Endothelial cell of umbilical vein (primary cell): ENCODE results near the gene CCDC124. TPM values are rescaled to one million over a fixed set of nuclear protein-coding genes. Genes with fewer than 3 reads are reported as not detected.

ENCODE experiments used
- BruUV-seq: library from RNA; stranded (reverse); fragments of 400-500 nt; replicated peaks from 2 replicates; lab custom pipeline; 2021; lab: Mats Ljungman, UMichigan
- CTCF ChIA-PET: fragments of 300-600, 350-600 bp; sonication (Branson Sonifier 250); formaldehyde crosslinking; loops from one replicate; lab custom pipeline; 2021; ENCODE audit warnings: antibody characterized with exemption, inconsistent platforms; lab: Charles Lee
- POLR2A ChIA-PET: fragments of 300-600, 350-600 bp; sonication (Branson Sonifier 250); formaldehyde crosslinking; loops from one replicate; lab custom pipeline; 2021; ENCODE audit warnings: antibody characterized with exemption, inconsistent platforms; lab: Charles Lee
- DNase-seq: peaks from one replicate; pipeline ENCODE4 v3.0.0-alpha.2; 2011; ENCODE audit warnings: low read depth, low spot score
- FAIRE-seq: peaks from 2 replicates; lab custom pipeline; 2011; peaks lifted over from hg19 to GRCh38; lab: Jason Lieb, UNC
- H2AFZ ChIP-seq: 2 replicates; pipeline ENCODE4 v1.6.0; 2012; ENCODE audit warnings: low read depth, low read length, control low read depth, inconsistent platforms
- H3K27ac ChIP-seq: 2 replicates; pipeline ENCODE4 v1.5.1; 2011; ENCODE audit warnings: low read depth, mild to moderate bottlenecking, control low read depth, low read length, moderate library complexity; ENCODE audit not compliant: insufficient read depth
- H3K27me3 ChIP-seq, 2 experiments: 2 replicates each; pipeline versions ENCODE4 v1.6.0 to v1.6.1; 2011; ENCODE audit warnings: low read length in 2 of 2, mixed read lengths in 1 of 2; ENCODE audit not compliant: control insufficient read depth in 2 of 2, insufficient read depth in 2 of 2
- H3K36me3 ChIP-seq, 2 experiments: 2 replicates in 1 of 2; 3 replicates in 1 of 2; pipeline ENCODE4 v1.5.1; 2011; ENCODE audit warnings: low read length in 2 of 2, mild to moderate bottlenecking in 1 of 2, moderate library complexity in 1 of 2; ENCODE audit not compliant: control insufficient read depth in 2 of 2, insufficient read depth in 2 of 2; ENCODE audit errors: extremely low read depth in 1 of 2
- H3K4me1 ChIP-seq: 3 replicates; pipeline ENCODE4 v1.5.1; 2011; ENCODE audit warnings: mild to moderate bottlenecking, low read length; ENCODE audit not compliant: control insufficient read depth, insufficient read depth; ENCODE audit errors: extremely low read depth
- H3K4me2 ChIP-seq: 2 replicates; pipeline ENCODE4 v1.6.1; 2011; ENCODE audit warnings: low read length, control low read depth, mixed read lengths; ENCODE audit not compliant: insufficient read depth
- H3K4me3 ChIP-seq, 3 experiments: fragments of 200-600 bp in 1 of 3; sonication (generic), shearing (Covaris generic) in 1 of 3; replicated peaks in 1 of 3; 2 replicates each; pipeline ENCODE4 v1.5.1; 2011 to 2016; ENCODE audit warnings: control low read depth in 3 of 3, low read length in 3 of 3, mild to moderate bottlenecking in 2 of 3, inconsistent platforms in 1 of 3, low read depth in 1 of 3, moderate library complexity in 1 of 3; ENCODE audit not compliant: insufficient read depth in 1 of 3
- H3K79me2 ChIP-seq: 2 replicates; pipeline ENCODE4 v1.6.0; 2012; ENCODE audit warnings: low read length, inconsistent platforms; ENCODE audit not compliant: control insufficient read depth, insufficient read depth
- H3K9ac ChIP-seq: replicated peaks from 2 replicates; pipeline ENCODE3; 2011; ENCODE audit warnings: low read length, control low read depth; ENCODE audit not compliant: insufficient read depth; ENCODE audit errors: extremely low read depth
- H3K9me1 ChIP-seq: replicated peaks from 3 replicates; pipeline ENCODE4 v1.6.0; 2011; ENCODE audit warnings: mild to moderate bottlenecking, low read length; ENCODE audit not compliant: control insufficient read depth, insufficient read depth; ENCODE audit errors: extremely low read depth
- H3K9me3 ChIP-seq: replicated peaks from 2 replicates; pipeline ENCODE4 v1.5.1; 2012; ENCODE audit warnings: low read length, inconsistent platforms; ENCODE audit not compliant: control insufficient read depth, insufficient read depth
- H4K20me1 ChIP-seq: replicated peaks from 2 replicates; pipeline ENCODE3; 2011; ENCODE audit warnings: mild to moderate bottlenecking, low read length; ENCODE audit not compliant: control insufficient read depth, insufficient read depth; ENCODE audit errors: extremely low read depth
- EZH2 ChIP-seq: IDR thresholded peaks from 2 replicates; pipeline ENCODE4 v1.6.1; 2012; ENCODE audit warnings: borderline replicate concordance, low read depth, mild to moderate bottlenecking, moderate library complexity, low read length, inconsistent platforms; ENCODE audit not compliant: severe bottlenecking
- FOS ChIP-seq: IDR thresholded peaks from 2 replicates; pipeline ENCODE4 v1.6.1; 2011; ENCODE audit warnings: mild to moderate bottlenecking, low read length, moderate library complexity, borderline replicate concordance; ENCODE audit not compliant: insufficient read depth
- GATA2 ChIP-seq: IDR thresholded peaks from 2 replicates; pipeline ENCODE4 v1.7.0; 2011; ENCODE audit warnings: low read depth, mild to moderate bottlenecking, moderate library complexity, mixed read lengths, low read length; ENCODE audit not compliant: insufficient read length, insufficient read depth
- JUN ChIP-seq: IDR thresholded peaks from 2 replicates; pipeline ENCODE4 v1.6.1; 2011; ENCODE audit warnings: borderline replicate concordance, low read depth; ENCODE audit not compliant: insufficient read length, insufficient read depth
- MYC ChIP-seq: IDR thresholded peaks from one replicate; pipeline ENCODE4 v1.6.1; 2011; ENCODE audit warnings: mild to moderate bottlenecking, low read depth, low read length
- POLR2A ChIP-seq: IDR thresholded peaks from 2 replicates; pipeline ENCODE4 v1.6.1; 2012; ENCODE audit warnings: low read depth, mild to moderate bottlenecking, control low read depth, low read length
- POLR2AphosphoS5 ChIP-seq: IDR thresholded peaks from 2 replicates; pipeline ENCODE4 v1.6.1; 2012; ENCODE audit warnings: low read depth, mild to moderate bottlenecking, control low read depth, low read length, moderate library complexity; ENCODE audit not compliant: insufficient read depth
- dilution Hi-C: fragments of 300-500 bp; cut with MboI; formaldehyde crosslinking; loops from one replicate; pipeline ENCODE4 v1.15.0; 2019; ENCODE audit warnings: low sequenced_read_pairs; ENCODE audit not compliant: extremely low pct_ligation_motif_present
- intact Hi-C: fragments of 100-400 bp; cut with micrococcal nuclease; formaldehyde crosslinking; loops from one replicate; pipeline ENCODE4 v1.10.0; 2022
- polyA plus RNA-seq, 4 experiments: library from polyadenylated mRNA; depleted of rRNA in 3 of 4; stranded (reverse) in 3 of 4; unstranded in 1 of 4; fragments of >200 nt; gene quantifications; 2 replicates each; pipeline versions ENCODE4 v1.2.1 to v1.2.3, GENCODE V29; 2011 to 2012; ENCODE audit warnings: missing spikeins in 1 of 4
- total RNA-seq: library from RNA; stranded (reverse); gene quantifications from 2 replicates; pipeline ENCODE4 v1.2.3, GENCODE V29; 2021
- TF ChIP-seq, protein P1 (sequence below), 2 donors: IDR thresholded peaks; 1 replicate in 1 of 2; 2 replicates in 1 of 2; pipeline ENCODE4 v1.5.1; 2011; ENCODE audit warnings: low read length in 2 of 2, mild to moderate bottlenecking in 2 of 2, moderate library complexity in 2 of 2, control low read depth in 1 of 2, inconsistent platforms in 1 of 2, low read depth in 1 of 2; ENCODE audit not compliant: insufficient read depth in 1 of 2; ENCODE audit errors: extremely low read depth in 1 of 2
- TF ChIP-seq, protein P2 (sequence below): IDR thresholded peaks from 2 replicates; pipeline ENCODE4 v1.6.1; 2011; ENCODE audit not compliant: insufficient read depth, insufficient read length

CCDC124 gene
- total and polyA plus RNA-seq, 2 donors (not counting 3 experiments of a cell fraction or from before 2014, with no cell fraction given) = 101 to 115 TPM

DNA sequence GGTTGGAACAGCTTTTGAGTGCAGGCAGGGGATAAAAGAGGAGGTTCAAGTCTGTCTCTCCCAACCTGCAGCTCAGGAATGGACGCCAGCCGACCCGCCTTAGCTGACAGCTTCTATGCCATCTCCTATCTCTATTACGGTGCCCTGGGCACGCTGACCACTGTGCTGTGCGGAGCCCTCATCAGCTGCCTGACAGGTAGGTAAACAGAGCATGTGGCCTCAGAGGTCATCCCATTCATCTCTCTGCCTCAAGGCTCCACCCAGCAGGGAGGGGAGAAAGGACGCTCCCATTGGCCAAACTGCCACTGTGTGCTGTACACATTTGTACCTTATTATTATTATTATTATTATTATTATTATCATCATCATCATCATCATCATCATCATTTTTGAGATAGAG is 44.6 kb upstream of the CCDC124 start:
- H2AFZ ChIP-seq = no peak overlapping the region
- no peaks in the 10 kb centered on the region for H3K27me3 ChIP-seq
- TF ChIP-seq JUN (no peak), POLR2A (no peak), FOS (no peak), EZH2 (no peak), POLR2AphosphoS5 (no peak), MYC (no peak), GATA2 (no peak)
- TF ChIP-seq, protein P1, sequence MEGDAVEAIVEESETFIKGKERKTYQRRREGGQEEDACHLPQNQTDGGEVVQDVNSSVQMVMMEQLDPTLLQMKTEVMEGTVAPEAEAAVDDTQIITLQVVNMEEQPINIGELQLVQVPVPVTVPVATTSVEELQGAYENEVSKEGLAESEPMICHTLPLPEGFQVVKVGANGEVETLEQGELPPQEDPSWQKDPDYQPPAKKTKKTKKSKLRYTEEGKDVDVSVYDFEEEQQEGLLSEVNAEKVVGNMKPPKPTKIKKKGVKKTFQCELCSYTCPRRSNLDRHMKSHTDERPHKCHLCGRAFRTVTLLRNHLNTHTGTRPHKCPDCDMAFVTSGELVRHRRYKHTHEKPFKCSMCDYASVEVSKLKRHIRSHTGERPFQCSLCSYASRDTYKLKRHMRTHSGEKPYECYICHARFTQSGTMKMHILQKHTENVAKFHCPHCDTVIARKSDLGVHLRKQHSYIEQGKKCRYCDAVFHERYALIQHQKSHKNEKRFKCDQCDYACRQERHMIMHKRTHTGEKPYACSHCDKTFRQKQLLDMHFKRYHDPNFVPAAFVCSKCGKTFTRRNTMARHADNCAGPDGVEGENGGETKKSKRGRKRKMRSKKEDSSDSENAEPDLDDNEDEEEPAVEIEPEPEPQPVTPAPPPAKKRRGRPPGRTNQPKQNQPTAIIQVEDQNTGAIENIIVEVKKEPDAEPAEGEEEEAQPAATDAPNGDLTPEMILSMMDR (IDR thresholded peaks at IDR 0.05; ENCODE audit: extremely low read depth in 1 of 2, insufficient read depth in 1 of 2, low read depth in 1 of 2, low read length in 2 of 2) = no peak
- TF ChIP-seq, protein P2, sequence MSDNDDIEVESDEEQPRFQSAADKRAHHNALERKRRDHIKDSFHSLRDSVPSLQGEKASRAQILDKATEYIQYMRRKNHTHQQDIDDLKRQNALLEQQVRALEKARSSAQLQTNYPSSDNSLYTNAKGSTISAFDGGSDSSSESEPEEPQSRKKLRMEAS = no peak
- no peaks in the 10 kb centered on the region for H3K36me3 ChIP-seq
- FAIRE-seq (no peak), DNase-seq (no peak)
- POLR2A ChIA-PET = no interaction called here
- no peak overlapping the region for H3K4me2 ChIP-seq
- H3K4me3 ChIP-seq = no peak overlapping the region
- no TSS peak for BruUV-seq
- H3K9ac ChIP-seq = no peak overlapping the region
- no peaks in the 10 kb centered on the region for H4K20me1 ChIP-seq
- no peaks in the 10 kb centered on the region for H3K4me1 ChIP-seq
- H3K79me2 ChIP-seq = no peaks in the 10 kb centered on the region
- intact Hi-C loops (no loop called here), dilution Hi-C loops (no loop called here)
- no peak overlapping the region for H3K27ac ChIP-seq
- CTCF ChIA-PET = no interaction called here
- H3K9me1 ChIP-seq = no peaks in the 10 kb centered on the region
- no peaks in the 10 kb centered on the region for H3K9me3 ChIP-seq
